MM.1S (cell line): ENCODE results near the gene IL12RB1.

Experiments
- DNase-seq: peaks from one replicate; pipeline ENCODE4 v3.0.0-alpha.2; 2015
- H2AFZ ChIP-seq: fragments of 300-600 bp; sonication (generic); 2 replicates; pipeline ENCODE4 v1.6.0; 2016; ENCODE audit warnings: antibody characterized with exemption, low read length
- H3F3A ChIP-seq: fragments of 300-600 bp; sonication (generic); 2 replicates; pipeline ENCODE4 v1.6.1; 2016; ENCODE audit warnings: mild to moderate bottlenecking, antibody characterized with exemption, low read length, moderate library complexity, mixed read lengths; ENCODE audit not compliant: insufficient read depth
- H3K27ac ChIP-seq: fragments of 300-600 bp; sonication (generic); 2 replicates; pipeline ENCODE4 v1.5.1; 2016; ENCODE audit warnings: mild to moderate bottlenecking, low read length
- H3K27me3 ChIP-seq: fragments of 300-600 bp; sonication (generic); replicated peaks from 2 replicates; pipeline ENCODE4 v1.6.0; 2016; ENCODE audit warnings: low read length; ENCODE audit not compliant: insufficient read depth
- H3K36me3 ChIP-seq: fragments of 300-600 bp; sonication (generic); replicated peaks from 2 replicates; pipeline ENCODE4 v1.6.1; 2016; ENCODE audit warnings: mild to moderate bottlenecking, low read length, mixed read lengths; ENCODE audit not compliant: insufficient read depth
- H3K4me1 ChIP-seq: fragments of 300-600 bp; sonication (generic); 2 replicates; pipeline ENCODE4 v1.6.1; 2016; ENCODE audit warnings: low read length, mixed read lengths
- H3K4me2 ChIP-seq: fragments of 300-600 bp; sonication (generic); 2 replicates; pipeline ENCODE4 v1.6.0; 2016; ENCODE audit warnings: low read depth, low read length
- H3K4me3 ChIP-seq: fragments of 300-600 bp; sonication (generic); 2 replicates; pipeline ENCODE4 v1.5.1; 2016; ENCODE audit warnings: low read length, mixed read lengths
- H3K79me2 ChIP-seq: fragments of 300-600 bp; sonication (generic); 2 replicates; pipeline ENCODE4 v1.6.1; 2016; ENCODE audit warnings: mixed run types, low read length, mixed read lengths
- H3K9ac ChIP-seq: fragments of 300-600 bp; sonication (generic); 2 replicates; pipeline ENCODE4 v1.6.1; 2016; ENCODE audit warnings: low read length, mixed read lengths
- H3K9me2 ChIP-seq: fragments of 300-600 bp; sonication (generic); replicated peaks from 2 replicates; pipeline ENCODE4 v1.6.1; 2016; ENCODE audit warnings: mild to moderate bottlenecking, low read length, mixed read lengths; ENCODE audit not compliant: insufficient read depth
- H3K9me3 ChIP-seq: fragments of 300-600 bp; sonication (generic); replicated peaks from 2 replicates; pipeline ENCODE4 v1.6.1; 2016; ENCODE audit warnings: mild to moderate bottlenecking, low read length, mixed read lengths; ENCODE audit not compliant: insufficient read depth
- H4K20me1 ChIP-seq: fragments of 300-600 bp; sonication (generic); 2 replicates; pipeline ENCODE4 v1.6.1; 2016; ENCODE audit warnings: mild to moderate bottlenecking, low read length, moderate library complexity, mixed read lengths; ENCODE audit not compliant: insufficient read depth
- CTCF ChIP-seq: fragments of 300-600 bp; sonication (generic); IDR thresholded peaks from 2 replicates; pipeline ENCODE4 v1.5.1; 2016; ENCODE audit warnings: antibody characterized with exemption, low read length, mixed read lengths
- EZH2 ChIP-seq: fragments of 300-600 bp; sonication (generic); optimal IDR thresholded peaks from 2 replicates; pipeline ENCODE3; 2017; ENCODE audit warnings: low read depth, mild to moderate bottlenecking, antibody characterized with exemption, low read length, mixed read lengths
- EZH2phosphoT487 ChIP-seq: fragments of 300-600 bp; sonication (generic); IDR thresholded peaks from 2 replicates; pipeline ENCODE4 v1.6.1; 2018; ENCODE audit warnings: antibody characterized with exemption, low read length

Gene IL12RB1

GRCh38 chr19:18010149-18010548 lies 76.6 kb downstream of the IL12RB1 start:
- Histone ChIP-seq H3K9me2 (no peaks in the 10 kb centered on the region), H3F3A (no peaks in the 10 kb centered on the region), H3K79me2 (no peaks in the 10 kb centered on the region), H3K4me1 (peaks cover 4% of the 10 kb centered on the region; the same call in 1 of the 2 replicates), H2AFZ (no peak overlapping the region), H3K4me2 (no peak overlapping the region), H3K36me3 (no peaks in the 10 kb centered on the region), H3K9ac (no peak overlapping the region), H3K27me3 (peaks cover 75% of the 10 kb centered on the region), H4K20me1 (no peaks in the 10 kb centered on the region), H3K27ac (no peak overlapping the region), H3K4me3 (no peak overlapping the region), H3K9me3 (no peaks in the 10 kb centered on the region)
- no peak for TF ChIP-seq CTCF
- no peak for TF ChIP-seq EZH2
- TF ChIP-seq EZH2phosphoT487: no peak
- no peak for DNase-seq

- DNase-seq: no peak
- H2AFZ ChIP-seq: no peak overlapping the region
- H4K20me1 ChIP-seq: no peaks in the 10 kb centered on the region
- TF ChIP-seq EZH2phosphoT487 (no peak), EZH2 (no peak), CTCF (no peak)
- no peak overlapping the region for H3K9ac ChIP-seq
- no peaks in the 10 kb centered on the region for H3F3A ChIP-seq
- peaks cover 69% of the 10 kb centered on the region for H3K27me3 ChIP-seq
- no peaks in the 10 kb centered on the region for H3K79me2 ChIP-seq
- no peak overlapping the region for H3K27ac ChIP-seq
- H3K4me3 ChIP-seq: no peak overlapping the region
- no peak overlapping the region for H3K4me2 ChIP-seq
- no peaks in the 10 kb centered on the region for H3K9me2 ChIP-seq
- H3K36me3 ChIP-seq: no peaks in the 10 kb centered on the region
- peaks cover 4% of the 10 kb centered on the region; the same call in 1 of the 2 replicates for H3K4me1 ChIP-seq
- no peaks in the 10 kb centered on the region for H3K9me3 ChIP-seq
These were observed 77.2 kb downstream of the IL12RB1 start for GRCh38 chr19:18009412-18010066.
